Lower lobe of right lung (tissue), 2 donors: ENCODE measurements around the gene KCNAB1. TPM values are rescaled to one million over a fixed set of nuclear protein-coding genes. Genes with fewer than 3 reads are reported as not detected.

ENCODE experiments used
- ATAC-seq, 2 donors: fragments of 200-7000 bp; cut with Tn5 transposase; one replicate each; pipeline ENCODE4 v1.9.1; 2020 to 2022; ENCODE audit warnings: mild to moderate bottlenecking in 2 of 2, moderate library complexity in 2 of 2
- DNase-seq: peaks from one replicate; pipeline ENCODE4 v3.0.0-alpha.2; 2020
- H3K27ac ChIP-seq: fragments of 200-600 bp; one replicate; pipeline ENCODE4 v1.8.0; 2022
- H3K27me3 ChIP-seq: fragments of 200-600 bp; one replicate; pipeline ENCODE4 v1.8.0; 2022; ENCODE audit warnings: low read depth
- H3K36me3 ChIP-seq: fragments of 200-600 bp; one replicate; pipeline ENCODE4 v1.8.0; 2022; ENCODE audit warnings: mild to moderate bottlenecking
- H3K4me1 ChIP-seq: fragments of 200-600 bp; one replicate; pipeline ENCODE4 v1.8.0; 2022
- H3K4me3 ChIP-seq: fragments of 200-600 bp; one replicate; pipeline ENCODE4 v1.8.0; 2022; ENCODE audit warnings: mild to moderate bottlenecking
- H3K9me3 ChIP-seq: fragments of 200-600 bp; one replicate; pipeline ENCODE4 v1.8.0; 2022
- intact Hi-C: fragments of 100-400 bp; cut with DNase I; formaldehyde crosslinking; loops from one replicate; pipeline ENCODE4 v1.11.0; 2022
- total RNA-seq: library from RNA; stranded (reverse); fragmentation: NEBNext Ultra II Directional; extraction: Animal tissue kit (Norgen Biotek cat#: 25700); gene quantifications from one replicate; pipeline ENCODE4 v1.2.1, GENCODE V29; 2021
- TF ChIP-seq, protein P1 (sequence below): fragments of 200-600 bp; IDR thresholded peaks from one replicate; pipeline ENCODE4 v1.8.0; 2022; ENCODE audit warnings: antibody characterized with exemption, mild to moderate bottlenecking
- donor health status: DM: no; HTN: yes; CAD: no; lungs with severe emphysema.

Gene KCNAB1
- total RNA-seq, 1 donor from 2014 or later, result 4.7 TPM

DNA sequence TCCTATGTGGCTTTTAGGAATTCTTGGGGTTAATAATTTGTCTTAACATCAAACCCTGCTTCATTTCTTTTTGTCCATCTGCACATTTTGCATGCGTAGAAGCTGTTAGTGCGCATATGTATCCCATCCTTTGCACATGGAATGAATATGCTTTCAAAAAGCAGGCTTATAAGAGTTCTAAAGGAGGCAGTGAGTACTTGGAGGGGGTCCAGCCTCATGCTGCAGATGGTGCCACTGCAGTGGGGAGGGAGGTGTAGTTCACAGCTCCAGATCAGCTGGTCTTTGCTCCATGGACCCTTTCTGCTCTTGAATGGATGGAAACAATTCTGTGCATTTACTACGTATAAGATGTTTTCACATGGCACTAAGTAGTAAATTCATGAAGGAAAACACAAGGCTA, 455.3 kb downstream of the KCNAB1 start:
- no peaks in the 10 kb centered on the region for H3K9me3 ChIP-seq
- TF ChIP-seq, protein P1, sequence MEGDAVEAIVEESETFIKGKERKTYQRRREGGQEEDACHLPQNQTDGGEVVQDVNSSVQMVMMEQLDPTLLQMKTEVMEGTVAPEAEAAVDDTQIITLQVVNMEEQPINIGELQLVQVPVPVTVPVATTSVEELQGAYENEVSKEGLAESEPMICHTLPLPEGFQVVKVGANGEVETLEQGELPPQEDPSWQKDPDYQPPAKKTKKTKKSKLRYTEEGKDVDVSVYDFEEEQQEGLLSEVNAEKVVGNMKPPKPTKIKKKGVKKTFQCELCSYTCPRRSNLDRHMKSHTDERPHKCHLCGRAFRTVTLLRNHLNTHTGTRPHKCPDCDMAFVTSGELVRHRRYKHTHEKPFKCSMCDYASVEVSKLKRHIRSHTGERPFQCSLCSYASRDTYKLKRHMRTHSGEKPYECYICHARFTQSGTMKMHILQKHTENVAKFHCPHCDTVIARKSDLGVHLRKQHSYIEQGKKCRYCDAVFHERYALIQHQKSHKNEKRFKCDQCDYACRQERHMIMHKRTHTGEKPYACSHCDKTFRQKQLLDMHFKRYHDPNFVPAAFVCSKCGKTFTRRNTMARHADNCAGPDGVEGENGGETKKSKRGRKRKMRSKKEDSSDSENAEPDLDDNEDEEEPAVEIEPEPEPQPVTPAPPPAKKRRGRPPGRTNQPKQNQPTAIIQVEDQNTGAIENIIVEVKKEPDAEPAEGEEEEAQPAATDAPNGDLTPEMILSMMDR, result no peak
- no peaks in the 10 kb centered on the region for H3K27me3 ChIP-seq

DNA sequence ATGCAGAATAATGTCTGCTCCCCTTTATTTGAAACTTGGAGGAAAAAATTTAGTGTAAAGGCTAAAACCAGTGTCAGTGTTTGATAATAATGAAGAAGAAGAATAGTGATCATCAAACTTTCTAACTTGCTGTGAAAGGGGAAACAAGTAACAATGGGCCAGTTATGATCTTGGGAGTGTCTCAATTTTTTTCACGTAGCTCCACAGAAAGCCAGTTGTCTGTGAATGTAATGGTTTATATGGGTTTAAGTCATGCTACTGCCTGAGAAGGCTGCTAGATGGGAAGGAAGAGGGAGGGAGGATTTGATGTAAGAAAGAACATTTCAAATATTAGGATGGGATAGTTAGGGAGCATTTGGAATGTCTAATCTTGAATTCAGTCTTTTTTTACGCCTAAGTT, 455.7 kb downstream of the KCNAB1 start:
- Histone ChIP-seq H3K27me3 (no peaks in the 10 kb centered on the region), H3K9me3 (no peaks in the 10 kb centered on the region), H3K27ac (no peak overlapping the region), H3K36me3 (no peaks in the 10 kb centered on the region), H3K4me3 (no peak overlapping the region), H3K4me1 (peaks cover 13% of the 10 kb centered on the region)
- intact Hi-C loops, result no loop called here
- DNase-seq (no peak), ATAC-seq (no peak)
- TF ChIP-seq, protein P1, result no peak

More for the DNA sequence above, 455.3 kb downstream of the KCNAB1 start:
- intact Hi-C loops, result no loop called here
- Histone ChIP-seq H3K4me3 (no peak overlapping the region), H3K36me3 (no peaks in the 10 kb centered on the region), H3K4me1 (peaks cover 13% of the 10 kb centered on the region), H3K27ac (no peak overlapping the region)
- no peak for DNase-seq
- ATAC-seq, result no peak

DNA sequence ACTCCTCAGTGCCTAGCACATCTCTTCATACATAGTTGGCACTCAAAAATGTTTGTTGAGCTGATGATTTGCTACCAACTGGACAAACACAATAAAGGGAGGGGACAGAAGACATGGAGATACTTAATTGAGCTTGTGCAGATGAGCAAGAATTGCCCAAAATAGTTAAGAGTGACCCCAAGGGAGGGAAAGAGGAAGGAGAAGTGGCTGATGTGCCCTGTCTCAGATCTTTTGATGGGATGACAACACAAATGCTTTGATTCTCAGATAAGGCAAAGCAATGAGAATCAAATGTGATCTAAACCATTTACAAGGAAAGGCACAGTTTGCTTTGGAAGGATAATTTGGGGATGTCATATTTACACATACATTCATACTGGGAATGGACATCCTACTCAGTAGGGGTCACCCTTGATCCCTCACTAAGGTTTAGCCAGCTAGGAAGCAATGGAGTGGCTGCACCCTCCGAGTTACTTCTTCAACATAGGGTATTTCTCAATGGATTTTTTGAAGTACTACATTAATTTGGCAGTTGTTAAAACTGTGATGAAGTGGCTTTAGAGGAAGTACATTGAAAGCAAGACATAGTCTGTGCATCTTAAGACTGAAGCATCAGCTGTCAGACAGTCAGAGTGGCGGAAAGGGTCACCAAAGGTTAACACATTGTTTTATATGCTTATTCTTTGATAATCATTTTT, 456.4 kb downstream of the KCNAB1 start:
- Histone ChIP-seq H3K36me3 (no peaks in the 10 kb centered on the region), H3K27me3 (no peaks in the 10 kb centered on the region), H3K4me3 (no peak overlapping the region), H3K27ac (no peak overlapping the region), H3K9me3 (no peaks in the 10 kb centered on the region), H3K4me1 (peaks cover 13% of the 10 kb centered on the region)
- TF ChIP-seq, protein P1, result peak; percentile 21
- intact Hi-C loops, result no loop called here
- DNase-seq (no peak), ATAC-seq (peak; percentile 87 to 92)

DNA sequence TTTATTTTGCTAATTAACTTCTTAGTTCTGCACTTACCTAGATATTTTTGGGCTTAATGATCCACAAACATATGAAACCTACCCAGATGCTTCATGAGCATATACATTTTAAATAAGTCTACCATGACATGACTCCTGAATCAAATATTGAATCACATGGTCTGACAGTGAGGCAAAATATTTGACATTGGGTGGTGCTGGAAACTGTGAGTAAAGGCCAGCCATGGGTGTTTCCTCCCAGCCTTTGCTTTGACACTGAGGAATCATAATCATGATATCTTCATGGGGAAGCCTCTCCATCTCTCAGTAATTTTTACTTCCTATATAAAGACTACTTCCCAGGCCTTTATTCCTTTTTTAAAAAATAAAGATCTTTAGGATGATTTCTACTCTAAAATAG, 457.4 kb downstream of the KCNAB1 start:
- intact Hi-C loops, result no loop called here

DNA sequence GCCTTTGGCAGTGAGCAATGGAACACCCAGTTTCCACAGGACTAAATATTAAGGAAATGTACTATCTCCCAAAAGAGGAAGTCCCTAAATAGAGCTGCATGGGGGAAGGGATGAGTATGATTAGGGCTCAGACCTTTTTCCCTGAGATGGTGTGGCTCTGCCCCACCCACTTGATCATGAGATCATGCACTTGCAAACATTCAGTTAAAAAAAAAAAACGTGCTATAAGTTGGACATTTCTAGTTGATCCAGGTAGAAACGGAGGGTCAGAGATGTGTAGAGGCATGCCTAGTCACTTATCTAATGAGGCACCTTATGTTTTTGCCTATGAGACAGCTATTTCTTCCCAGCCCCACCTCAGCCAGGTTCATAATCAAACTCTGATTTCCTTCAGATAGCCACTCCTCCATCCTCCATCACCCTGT, 459.1 kb downstream of the KCNAB1 start:
- intact Hi-C loops, result no loop called here
- Histone ChIP-seq H3K36me3 (no peaks in the 10 kb centered on the region), H3K4me3 (no peak overlapping the region), H3K4me1 (peaks cover 13% of the 10 kb centered on the region), H3K27me3 (no peaks in the 10 kb centered on the region), H3K9me3 (no peaks in the 10 kb centered on the region), H3K27ac (no peak overlapping the region)
- TF ChIP-seq, protein P1, result no peak
- ATAC-seq, result peak; percentile 62 to 63
- no peak for DNase-seq

More for the DNA sequence above, 457.4 kb downstream of the KCNAB1 start:
- no peaks in the 10 kb centered on the region for H3K36me3 ChIP-seq
- peak in 1 of 2 donors; percentile 41 for ATAC-seq
- H3K9me3 ChIP-seq, result no peaks in the 10 kb centered on the region
- no peak for DNase-seq
- no peak overlapping the region for H3K27ac ChIP-seq
- H3K27me3 ChIP-seq, result no peaks in the 10 kb centered on the region
- peaks cover 13% of the 10 kb centered on the region for H3K4me1 ChIP-seq
- TF ChIP-seq, protein P1, result no peak
- no peak overlapping the region for H3K4me3 ChIP-seq
